Kidney (tissue), 14 donors: Measurements from ENCODE around the gene PNISR. TPM values are rescaled to one million over a fixed set of nuclear protein-coding genes. Genes with fewer than 3 reads are reported as not detected.

Source experiments
- DNase-seq, 5 donors: peaks; one replicate each; pipeline ENCODE4 v3.0.0-alpha.2; 2013 to 2020
- FAIRE-seq: peaks from 2 replicates; lab custom pipeline; 2012; peaks lifted over from hg19 to GRCh38; lab: Jason Lieb, UNC
- H3K27ac ChIP-seq, 2 donors: one replicate each; pipeline ENCODE4 v1.7.0; 2013; ENCODE audit warnings: low read depth in 2 of 2, low read length in 2 of 2, inconsistent platforms in 1 of 2
- H3K27me3 ChIP-seq: one replicate; pipeline ENCODE4 v1.7.1; 2013; ENCODE audit warnings: low read length, inconsistent platforms; ENCODE audit not compliant: control insufficient read depth, insufficient read depth
- H3K36me3 ChIP-seq, 3 donors: one replicate each; pipeline versions ENCODE4 v1.7.0 to v1.7.1; 2013; ENCODE audit warnings: low read length in 3 of 3, control low read depth in 1 of 3, inconsistent platforms in 1 of 3; ENCODE audit not compliant: insufficient read depth in 3 of 3, control insufficient read depth in 2 of 3
- H3K4me1 ChIP-seq, 3 donors: one replicate each; pipeline versions ENCODE4 v1.7.0 to v1.7.1; 2013; ENCODE audit warnings: low read length in 3 of 3, inconsistent platforms in 1 of 3, low read depth in 1 of 3; ENCODE audit not compliant: control insufficient read depth in 2 of 3, insufficient read depth in 2 of 3
- H3K4me3 ChIP-seq, 3 donors: one replicate each; pipeline versions ENCODE4 v1.7.0 to v1.8.1; 2013; ENCODE audit warnings: low read length in 3 of 3, control low read depth in 1 of 3, inconsistent platforms in 1 of 3
- H3K9ac ChIP-seq, 3 donors: one replicate each; pipeline versions ENCODE4 v1.7.0 to v1.7.1; 2013; ENCODE audit warnings: low read length in 3 of 3, control low read depth in 1 of 3, inconsistent platforms in 1 of 3
- H3K9me3 ChIP-seq, 3 donors: one replicate each; pipeline versions ENCODE4 v1.7.0 to v1.7.1; 2013; ENCODE audit warnings: low read length in 3 of 3, control low read depth in 1 of 3, inconsistent platforms in 1 of 3; ENCODE audit not compliant: control insufficient read depth in 2 of 3, insufficient read depth in 1 of 3
- CTCF ChIP-seq: IDR thresholded peaks from 3 replicates; pipeline ENCODE4 v1.5.1; 2012; ENCODE audit warnings: mild to moderate bottlenecking, moderate library complexity, borderline replicate concordance; ENCODE audit not compliant: insufficient read depth; ENCODE audit errors: extremely low read depth
- intact Hi-C: fragments of 100-400 bp; cut with DNase I; formaldehyde crosslinking; loops from one replicate; pipeline ENCODE4 v1.11.1; 2022
- polyA plus RNA-seq: library from polyadenylated mRNA; stranded (reverse); fragments of 350-450 nt; fragmentation: Illumina TruSeq; extraction: RNeasy Lipid Tissue Mini Kit (QIAGEN cat#74804); gene quantifications from one replicate; pipeline ENCODE4 v1.2.3, GENCODE V29; 2014; ENCODE audit warnings: low read depth, low replicate concordance; ENCODE audit not compliant: insufficient read depth
- total RNA-seq: library from RNA; stranded (reverse); fragmentation: NEBNext Ultra II Directional; extraction: Animal tissue kit (Norgen Biotek cat#: 25700); gene quantifications from one replicate; pipeline ENCODE4 v1.2.1, GENCODE V29; 2021
- donor health status: control.
- donor health status: control.
- donor health status: control.
- donor health status: control.
- donor health status: control.
- donor health status: DM: yes; HTN: yes; CAD: no.
- donor health status: Normal renal cell carcinoma (clear cell type).

The PNISR gene
- total and polyA plus RNA-seq, 2 donors from 2014 or later, result 69.8 to 97.1 TPM

DNA sequence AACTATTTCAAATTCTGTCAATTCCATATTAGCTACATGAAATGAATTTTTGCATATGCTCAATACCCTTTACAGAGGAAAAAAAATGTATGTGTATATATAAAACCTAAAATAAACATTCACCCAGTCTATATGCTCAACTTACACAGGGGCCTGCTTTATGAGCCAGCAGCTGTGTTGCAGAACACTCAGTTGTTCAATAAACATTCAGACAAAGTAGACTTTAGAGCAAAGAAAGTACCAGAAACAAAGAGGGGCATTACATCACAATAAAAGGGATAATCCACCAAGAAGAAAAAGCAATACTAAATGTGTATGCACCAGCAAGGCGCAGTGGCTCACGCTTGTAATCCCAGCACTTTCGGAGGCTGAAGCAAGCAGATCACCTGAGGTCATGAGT, 40.6 kb downstream of the PNISR start:
- H3K36me3 ChIP-seq, result no peaks in the 10 kb centered on the region
- DNase-seq, result no peak
- FAIRE-seq, result no peak
- no peak for TF ChIP-seq CTCF
- no peaks in the 10 kb centered on the region for H3K27me3 ChIP-seq
- H3K9me3 ChIP-seq, result no peaks in the 10 kb centered on the region
- no peak overlapping the region for H3K4me3 ChIP-seq
- H3K9ac ChIP-seq, result no peak overlapping the region
- no peak overlapping the region for H3K27ac ChIP-seq
- no peaks in the 10 kb centered on the region for H3K4me1 ChIP-seq
- intact Hi-C loops, result no loop called here

GRCh38 chr6:99378636-99379035, 46.5 kb downstream of the PNISR start:
- Histone ChIP-seq H3K27me3 (no peaks in the 10 kb centered on the region), H3K27ac (no peak overlapping the region), H3K9ac (no peak overlapping the region), H3K36me3 (peaks cover 0 to 2% (median 0%) of the 10 kb centered on the region in 3 donors), H3K4me3 (no peak overlapping the region), H3K4me1 (no peaks in the 10 kb centered on the region), H3K9me3 (no peaks in the 10 kb centered on the region)
- DNase-seq (no peak), FAIRE-seq (no peak)
- no peak for TF ChIP-seq CTCF
- intact Hi-C loops, result no loop called here

DNA sequence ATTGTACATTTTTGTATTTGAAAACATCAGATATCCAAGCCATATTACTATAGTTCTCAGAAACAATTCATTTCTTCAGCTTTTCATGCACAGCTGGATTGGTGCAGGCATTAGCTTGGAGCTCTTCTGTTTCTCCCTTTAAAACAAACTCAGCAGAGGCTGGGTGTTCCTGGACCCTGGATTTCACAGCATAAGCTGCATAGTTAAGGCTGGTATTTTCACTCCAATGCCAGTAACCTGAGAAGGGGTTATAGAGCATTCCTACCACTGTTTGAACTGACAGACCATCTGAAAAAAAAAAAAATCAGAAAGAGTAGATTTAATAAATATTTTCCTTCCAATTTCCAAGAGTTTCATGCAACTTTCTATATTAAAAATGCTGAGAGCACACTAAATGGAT, 55.6 kb downstream of the PNISR start:
- TF ChIP-seq CTCF, result no peak

DNA sequence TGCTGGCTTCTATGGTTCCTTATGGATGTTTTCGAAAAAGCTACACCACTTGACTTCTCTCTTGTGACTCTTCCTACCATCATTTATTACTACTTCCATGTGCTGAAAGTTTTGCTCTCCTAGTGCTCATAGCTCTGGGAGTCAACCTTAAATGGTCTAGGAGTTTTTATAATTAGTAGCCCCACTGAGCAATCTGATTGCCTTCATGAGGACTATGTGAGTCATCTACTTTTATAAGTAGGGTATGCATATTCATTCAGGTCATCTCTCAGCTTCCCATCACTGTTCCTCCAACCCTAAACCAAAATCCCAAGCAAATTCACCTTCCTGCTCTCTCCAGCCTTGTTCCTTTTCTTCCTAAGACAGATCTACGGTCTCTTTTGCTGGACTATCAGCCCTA, 58.3 kb downstream of the PNISR start:
- Histone ChIP-seq H3K9me3 (no peaks in the 10 kb centered on the region), H3K4me1 (no peaks in the 10 kb centered on the region), H3K36me3 (no peaks in the 10 kb centered on the region), H3K27me3 (no peaks in the 10 kb centered on the region), H3K27ac (no peak overlapping the region), H3K4me3 (no peak overlapping the region), H3K9ac (no peak overlapping the region)
- no peak for TF ChIP-seq CTCF
- DNase-seq, result no peak
- FAIRE-seq, result no peak
- intact Hi-C loops, result no loop called here

More for the DNA sequence above, 55.6 kb downstream of the PNISR start:
- no peak overlapping the region for H3K9ac ChIP-seq
- intact Hi-C loops, result no loop called here
- H3K27ac ChIP-seq, result no peak overlapping the region
- no peaks in the 10 kb centered on the region for H3K9me3 ChIP-seq
- no peak overlapping the region for H3K4me3 ChIP-seq
- H3K4me1 ChIP-seq, result no peaks in the 10 kb centered on the region
- no peaks in the 10 kb centered on the region for H3K36me3 ChIP-seq
- DNase-seq (peak in 1 of 5 donors; percentile 7), FAIRE-seq (no peak)
- H3K27me3 ChIP-seq, result no peaks in the 10 kb centered on the region
